GM19468 (cell line): ENCODE results near the gene RBM33.

Experiments
- ATAC-seq: cut with Tn5 transposase; IDR thresholded peaks from one replicate; pipeline ENCODE4 v1.9.1; 2021; ENCODE audit warnings: mild to moderate bottlenecking, moderate library complexity, moderate number of reproducible peaks; ENCODE audit not compliant: unreplicated experiment; ENCODE audit errors: extremely low read depth

RBM33 gene

DNA sequence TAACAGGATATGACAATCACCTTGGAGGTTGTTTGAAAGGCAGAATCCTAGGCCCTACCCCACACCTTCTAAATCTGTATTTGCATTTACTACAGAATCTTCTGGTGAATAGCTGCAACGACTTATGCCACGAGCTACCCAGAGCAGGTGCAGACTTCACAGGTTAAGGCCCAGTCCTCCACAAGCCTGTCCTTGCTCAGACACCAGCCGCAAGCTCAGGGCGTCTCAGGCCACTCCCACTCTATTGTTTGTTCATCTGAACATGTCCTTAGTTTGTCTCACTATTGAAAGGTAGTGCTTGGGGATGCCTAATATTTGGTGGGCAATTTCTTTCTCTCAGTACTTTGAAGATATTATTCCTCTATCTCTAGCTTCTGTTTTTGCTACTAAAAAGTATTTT is 18.9 kb upstream of the RBM33 start:
- no peak for ATAC-seq

DNA sequence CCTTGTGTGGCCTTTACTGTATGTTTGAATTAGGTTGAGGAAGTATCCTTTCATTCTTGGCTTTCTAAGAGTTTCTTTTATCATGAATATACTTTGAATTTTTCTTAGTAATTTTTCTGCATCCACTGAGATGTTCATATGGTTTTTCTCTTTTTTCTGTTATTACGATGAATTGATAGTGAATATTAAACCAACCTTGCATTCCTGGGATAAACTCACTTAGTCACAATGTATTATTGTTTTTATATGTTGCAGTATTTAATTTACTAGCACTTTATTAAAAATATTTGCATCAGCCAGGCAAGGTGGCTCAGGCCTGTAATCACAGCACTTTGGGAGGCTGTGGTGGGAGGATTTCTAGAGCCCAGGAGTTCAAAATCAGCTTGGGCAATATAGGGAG is 15.3 kb upstream of the RBM33 start:
- ATAC-seq: no peak

DNA sequence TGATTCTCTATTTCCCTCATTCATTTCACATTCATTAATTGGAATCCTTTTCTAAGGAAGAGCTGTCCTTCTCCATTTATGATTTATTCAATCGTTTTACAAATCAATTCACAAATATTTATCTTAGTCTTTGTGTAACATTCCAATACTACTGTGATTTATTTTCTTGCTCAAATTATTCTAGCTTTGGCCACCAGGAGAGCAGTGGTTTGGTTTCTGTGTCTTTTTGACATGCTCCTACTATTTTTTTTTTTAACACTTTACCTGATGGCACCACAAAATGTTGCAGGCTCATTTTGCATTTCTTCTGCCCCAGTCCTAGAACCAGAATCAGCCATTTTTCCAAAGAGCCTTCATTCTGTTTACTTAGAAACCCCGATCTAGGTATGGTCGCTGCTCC is 13.3 kb upstream of the RBM33 start:
- no peak for ATAC-seq

DNA sequence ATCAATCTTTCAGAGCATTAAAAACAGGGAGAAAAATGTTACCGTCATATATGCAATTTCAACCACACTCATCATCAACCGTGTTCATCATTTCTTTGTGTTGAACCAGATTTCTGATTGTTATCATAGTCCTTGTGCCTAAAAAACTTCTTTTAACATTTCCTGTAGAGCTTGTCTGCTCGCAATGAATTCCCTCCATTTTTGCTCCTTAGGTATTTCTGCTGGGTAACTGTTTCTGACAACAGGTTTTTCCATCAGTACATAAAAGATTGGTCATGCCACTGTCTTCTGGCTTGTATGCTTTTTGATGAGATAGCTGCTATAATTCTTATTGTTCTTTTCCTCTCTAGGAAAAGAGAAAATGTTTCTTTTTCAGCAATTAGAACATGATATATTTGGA is 8.6 kb upstream of the RBM33 start:
- ATAC-seq: no peak

DNA sequence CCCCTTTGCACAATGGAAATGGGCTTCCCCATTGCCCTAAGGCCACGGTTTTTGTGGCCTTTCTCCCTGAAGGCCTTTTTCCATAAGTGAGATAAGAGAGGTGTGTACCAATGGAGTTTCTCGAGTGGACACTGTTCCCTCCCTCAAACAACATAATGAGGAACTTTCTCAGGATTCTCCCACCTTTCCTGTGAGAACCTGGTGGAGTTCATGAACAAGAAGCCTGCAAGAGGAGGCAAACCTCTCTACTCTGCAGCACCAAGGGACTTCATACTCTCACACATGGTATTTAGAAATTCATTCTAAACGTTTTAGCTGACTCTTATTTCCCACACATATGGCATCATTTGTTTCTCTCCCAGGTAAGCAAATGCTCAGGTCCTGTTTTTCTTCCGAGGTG is 7.3 kb upstream of the RBM33 start:
- ATAC-seq: no peak

DNA sequence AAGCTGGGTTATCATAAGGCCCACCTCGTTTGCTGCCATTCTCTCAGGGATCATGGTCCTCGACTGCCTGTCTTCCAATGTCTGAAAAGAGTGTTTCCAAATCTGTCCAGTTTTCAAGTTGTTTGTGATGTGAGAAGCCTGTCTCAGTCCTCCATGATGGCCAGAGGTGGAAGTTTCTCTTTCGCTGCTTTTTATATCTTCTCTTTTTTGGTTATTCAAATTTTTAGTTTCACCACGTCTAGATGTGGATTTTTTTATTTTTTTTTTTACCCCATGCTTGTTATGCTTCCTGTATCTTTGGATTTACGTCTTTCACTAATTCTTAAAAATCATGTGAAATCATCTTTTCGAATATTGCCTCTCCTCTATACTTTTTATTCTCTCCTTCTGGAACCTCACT is 6.1 kb upstream of the RBM33 start:
- ATAC-seq: no peak

DNA sequence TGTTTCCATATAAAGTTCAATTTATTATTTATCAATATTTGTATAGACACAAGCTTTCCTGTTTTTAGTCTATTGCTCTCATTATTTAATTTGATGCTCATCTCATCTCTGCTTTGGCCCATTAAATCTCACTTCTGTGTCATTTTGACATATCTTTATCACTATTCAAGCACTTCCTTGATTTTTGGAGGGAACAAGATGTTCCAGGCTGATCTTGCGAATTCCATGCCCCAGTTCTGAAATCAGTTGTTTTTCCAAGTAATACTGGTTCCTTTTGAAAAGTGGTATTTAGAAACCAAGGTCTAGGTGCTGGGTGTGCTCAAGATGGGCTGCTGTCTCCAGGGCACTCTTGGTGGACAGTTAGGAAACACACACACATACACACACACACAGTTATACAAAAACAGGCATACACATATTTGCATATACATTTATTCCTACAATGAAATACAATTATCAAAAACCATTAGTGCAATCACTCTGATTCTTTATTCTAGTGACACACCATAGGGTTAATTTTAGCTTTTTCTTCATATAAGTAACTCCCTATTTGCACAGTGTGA is 4.4 kb upstream of the RBM33 start:
- ATAC-seq: no peak

DNA sequence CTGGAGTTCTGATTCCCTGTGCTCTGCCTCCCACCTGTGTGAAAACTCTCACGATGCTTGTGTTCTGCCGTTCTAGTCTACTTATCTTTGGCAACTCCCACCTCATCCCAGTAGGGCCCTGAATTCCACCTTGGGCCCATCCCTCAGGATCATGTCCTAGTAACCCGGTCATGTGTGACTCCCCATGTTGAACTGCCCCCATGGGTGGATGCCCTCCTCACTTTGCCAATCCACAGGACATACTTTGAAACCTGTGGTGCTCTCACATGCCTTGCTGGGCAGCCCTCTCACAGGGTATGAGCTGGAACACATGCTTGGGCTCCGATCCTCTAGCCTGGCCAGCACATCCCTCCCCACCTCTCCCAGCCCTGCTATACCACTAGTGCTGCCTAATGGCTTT is 3.8 kb upstream of the RBM33 start:
- no peak for ATAC-seq

DNA sequence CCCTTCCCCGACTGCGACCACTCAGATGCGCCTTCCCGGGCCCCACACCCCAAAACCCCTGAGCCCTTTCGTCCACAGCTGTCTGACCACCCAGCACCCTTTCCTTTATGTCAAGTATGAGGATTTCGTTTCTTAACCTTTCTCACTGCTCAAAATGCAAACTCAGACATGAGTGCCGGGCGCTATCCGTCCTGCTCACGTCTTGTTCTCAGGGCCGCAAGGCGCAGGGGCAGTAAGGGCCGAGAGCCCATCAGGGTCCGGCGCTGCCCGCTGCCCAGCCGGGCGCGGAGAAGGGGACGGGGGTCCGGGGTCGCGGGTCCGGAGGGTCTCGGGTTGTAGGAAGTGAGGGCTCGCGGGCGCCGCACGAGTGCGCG is 670 bp upstream of the RBM33 start:
- no peak for ATAC-seq

DNA sequence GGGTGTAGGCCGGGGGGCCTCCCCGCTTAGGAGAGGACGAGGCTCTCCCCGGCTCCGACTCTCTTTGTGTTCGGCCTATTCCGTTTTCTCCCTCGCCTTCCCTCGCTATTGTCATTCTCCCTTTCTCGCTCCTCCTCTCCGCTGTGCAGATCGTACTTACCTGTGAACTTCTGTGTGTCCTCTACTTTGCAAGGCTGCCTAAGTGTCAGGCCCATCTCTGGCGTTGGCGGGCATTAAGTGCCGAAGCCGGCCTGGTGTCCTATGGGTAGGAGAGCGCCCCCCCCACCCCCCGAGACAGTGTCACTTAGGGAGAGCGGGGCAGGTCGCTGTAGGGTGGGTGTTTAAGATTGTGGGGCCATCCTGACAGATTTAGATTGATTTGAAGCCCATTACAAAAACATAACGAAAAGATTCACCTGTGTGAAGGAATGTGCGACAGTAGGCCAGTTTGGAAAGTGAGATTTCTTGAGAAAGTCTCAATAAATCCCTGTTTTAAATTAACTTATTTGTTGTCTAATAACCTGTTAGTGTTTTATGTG is 579 bp downstream of the RBM33 start:
- peak; percentile 2 for ATAC-seq

DNA sequence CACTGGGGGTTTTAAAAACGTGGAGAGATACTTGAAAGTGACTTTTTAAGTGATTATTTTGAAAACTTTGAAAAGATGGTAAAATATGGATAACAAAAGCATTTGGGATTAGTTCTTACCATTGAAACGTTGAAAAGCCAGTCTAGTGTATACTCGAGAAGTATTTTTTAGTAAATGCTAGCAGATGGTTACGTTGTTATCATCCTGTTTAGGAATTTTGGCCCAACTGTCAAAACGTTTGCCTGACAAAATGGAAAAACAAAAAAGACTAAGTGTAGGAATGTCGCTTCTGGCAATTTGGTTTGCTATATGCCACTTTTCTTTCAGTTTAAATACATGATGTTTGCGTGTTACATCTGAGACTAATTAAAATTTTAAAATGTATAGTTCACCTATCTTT is 1.2 kb downstream of the RBM33 start:
- no peak for ATAC-seq

DNA sequence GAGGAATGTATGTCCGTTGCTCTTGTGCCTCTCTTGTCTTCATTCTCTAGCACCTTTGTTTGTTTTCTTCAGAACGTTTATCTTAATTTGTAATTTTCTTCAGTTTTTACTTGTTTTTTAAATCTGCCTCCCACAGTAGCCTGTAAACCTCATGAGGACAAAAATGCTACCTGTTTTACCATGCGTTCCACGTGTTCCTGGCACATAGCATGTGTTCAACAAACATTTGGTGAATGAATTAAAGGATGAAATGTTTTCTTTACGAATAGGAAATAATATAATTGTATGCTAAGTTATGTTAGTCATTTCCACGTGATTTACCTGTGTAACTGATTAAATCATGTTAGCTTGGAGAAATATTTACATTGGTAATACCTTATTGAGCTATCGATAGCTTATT is 2.2 kb downstream of the RBM33 start:
- ATAC-seq: no peak

DNA sequence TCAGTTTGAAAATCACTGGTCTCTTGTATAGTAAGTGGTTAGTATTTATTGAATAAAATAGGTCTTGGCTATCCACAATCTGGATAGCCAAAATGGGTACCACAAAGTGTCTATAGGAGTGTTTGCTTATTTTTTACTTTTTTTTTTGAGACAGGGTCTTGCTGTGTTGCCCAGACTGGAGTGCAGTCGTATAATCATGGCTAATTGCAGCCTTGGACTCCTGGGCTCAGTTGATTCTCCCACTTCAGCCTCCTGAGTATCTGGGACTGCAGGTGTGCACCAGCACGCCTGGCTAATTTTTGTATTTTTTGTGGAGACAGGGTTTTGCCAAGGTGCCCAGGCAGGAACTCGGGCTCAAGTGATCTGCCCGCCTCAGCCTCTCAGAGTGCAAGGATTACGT is 2.8 kb downstream of the RBM33 start:
- ATAC-seq: no peak

DNA sequence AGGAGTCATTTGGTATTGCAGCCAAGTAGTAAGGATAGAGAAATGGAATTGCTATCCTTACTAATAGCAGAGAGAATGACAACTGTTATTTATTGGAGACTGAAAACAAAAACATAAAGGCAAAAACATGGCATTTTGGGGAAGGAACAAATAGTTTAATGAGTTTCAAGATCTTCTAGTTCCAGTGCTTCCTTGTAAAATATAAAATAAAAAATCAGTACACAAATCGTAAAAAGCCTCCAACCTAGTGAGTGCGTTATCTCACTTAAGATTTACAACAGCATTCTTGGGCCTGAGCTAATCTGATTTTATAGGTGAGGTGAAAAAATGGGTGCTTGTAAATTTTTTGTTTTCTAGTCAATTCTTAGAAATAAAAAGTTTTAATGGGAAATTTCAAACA is 3.3 kb downstream of the RBM33 start:
- no peak for ATAC-seq

DNA sequence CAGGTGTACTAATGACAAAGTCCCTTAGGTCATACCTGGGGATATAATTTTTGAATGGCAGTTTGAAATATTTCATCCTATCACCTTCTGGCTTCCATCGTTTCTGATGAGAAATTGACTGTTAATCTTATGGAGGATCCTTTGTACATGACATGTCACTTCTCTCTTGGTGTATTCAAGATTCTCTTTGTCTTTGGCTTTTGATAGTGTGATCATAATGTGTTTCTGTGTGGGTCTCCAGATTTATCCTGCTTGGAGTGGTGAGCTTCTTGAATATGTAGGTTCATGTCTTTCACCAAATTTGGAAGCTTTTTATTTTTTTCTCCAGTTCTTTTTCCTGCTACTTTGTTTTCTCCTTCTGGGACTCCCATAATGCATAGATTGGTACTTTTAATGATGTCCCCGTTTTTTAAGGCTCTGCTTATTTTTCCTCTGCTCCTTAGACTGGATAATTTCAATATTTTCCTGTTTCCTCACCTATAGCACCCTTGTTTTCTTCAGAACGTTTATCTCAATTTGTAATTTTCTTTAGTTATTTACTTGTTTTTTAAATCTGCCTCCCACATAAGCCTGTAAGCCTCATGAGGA is 4.4 kb downstream of the RBM33 start:
- no peak for ATAC-seq

DNA sequence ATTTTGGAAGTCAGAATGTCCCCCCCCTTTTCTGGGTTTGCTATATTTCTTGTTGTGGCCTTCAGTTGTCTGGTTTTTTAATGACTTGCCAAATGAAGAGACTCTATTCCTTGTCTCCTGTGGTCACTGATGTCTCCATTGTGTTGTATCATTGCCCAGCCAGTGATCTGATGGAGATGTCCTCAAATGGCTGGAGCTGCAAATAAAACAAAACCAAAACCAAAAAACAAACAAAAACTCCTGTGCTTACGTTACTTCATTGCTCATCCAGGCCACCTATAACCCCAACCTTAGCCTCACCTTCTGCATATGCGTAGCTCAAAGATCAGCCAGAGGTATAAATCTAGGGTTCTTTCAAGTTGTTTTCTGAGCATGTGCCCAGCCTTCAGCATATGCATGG is 5.1 kb downstream of the RBM33 start:
- ATAC-seq: no peak

DNA sequence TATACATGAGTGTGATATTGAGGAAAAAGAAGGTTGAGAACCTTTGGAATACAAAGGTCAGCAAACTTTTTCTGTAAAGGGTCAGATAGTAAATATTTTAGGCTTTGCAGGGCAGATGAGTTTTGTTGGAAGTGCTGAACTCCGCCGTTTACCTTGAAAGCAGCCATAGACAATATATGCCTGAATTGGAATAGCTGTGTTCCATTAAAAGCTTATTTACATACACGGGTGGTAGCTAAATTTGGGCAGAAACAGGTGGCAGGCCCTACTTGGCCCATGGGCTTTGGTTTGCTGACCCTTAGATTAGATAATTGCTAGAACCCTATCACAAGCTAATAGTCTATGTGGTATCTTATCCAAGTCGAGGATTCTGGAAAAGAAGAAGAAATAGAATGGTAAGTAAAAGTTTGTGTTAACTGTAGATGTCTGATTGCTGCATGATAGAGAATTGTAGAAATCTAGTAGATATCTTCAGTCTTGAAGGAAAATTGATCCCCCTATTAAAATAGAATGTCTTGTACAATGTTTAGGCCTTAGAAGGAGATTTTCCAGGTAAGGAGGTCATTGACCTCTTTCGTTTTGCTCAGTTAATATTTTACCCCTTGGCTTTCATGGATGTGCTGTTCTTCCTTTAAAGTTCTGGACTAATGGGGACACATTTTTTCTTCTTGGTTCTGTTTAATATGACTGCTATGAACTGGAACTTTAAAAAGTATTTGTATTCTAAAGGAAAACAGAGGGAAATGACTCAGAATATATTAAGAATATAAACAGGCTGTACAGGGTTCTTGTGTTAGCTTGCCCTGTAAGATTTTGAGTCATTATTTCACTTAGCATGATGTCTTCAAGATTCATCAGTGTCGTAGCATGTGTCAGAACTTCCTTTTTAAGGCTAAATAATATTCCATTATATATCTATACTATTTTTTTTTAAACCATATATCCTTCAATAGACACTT is 8.0 kb downstream of the RBM33 start:
- no peak for ATAC-seq

DNA sequence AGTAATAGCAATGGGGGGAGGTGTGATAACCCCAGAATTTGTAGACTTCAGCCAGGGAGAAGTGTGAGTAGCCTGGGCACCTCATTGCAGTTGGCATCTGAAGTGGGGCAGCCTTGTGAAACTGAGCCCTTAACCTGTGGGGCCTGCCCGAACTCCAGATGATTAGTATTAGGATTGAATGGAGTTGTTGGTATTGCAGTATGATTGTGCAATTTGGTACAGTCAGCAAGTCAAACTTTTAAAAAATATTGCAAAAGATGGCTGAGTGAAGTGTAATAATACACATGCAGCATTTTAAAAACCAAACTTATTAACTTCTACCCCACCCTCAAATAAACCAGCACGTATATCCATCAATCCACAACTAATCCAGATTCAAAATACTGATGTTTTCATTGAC is 9.3 kb downstream of the RBM33 start:
- ATAC-seq: no peak

DNA sequence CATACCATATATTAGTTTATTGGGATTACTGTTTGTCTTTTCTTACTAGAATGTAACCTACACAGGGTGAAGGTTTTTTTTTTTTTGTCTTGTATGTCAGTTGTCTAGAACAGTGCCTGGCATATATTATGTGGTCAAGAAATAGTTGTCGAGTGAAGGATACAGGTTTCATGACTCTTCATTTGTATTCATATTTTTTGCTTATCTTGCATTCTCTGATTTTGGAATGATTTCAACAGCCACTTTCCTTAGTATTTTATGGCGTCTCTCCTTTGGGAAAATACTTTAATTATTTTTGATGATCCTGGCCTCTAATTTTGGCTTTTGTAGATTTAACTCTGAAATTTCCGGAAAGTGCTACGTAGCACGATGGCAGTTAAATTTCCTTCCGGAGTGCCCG is 12.4 kb downstream of the RBM33 start:
- no peak for ATAC-seq

DNA sequence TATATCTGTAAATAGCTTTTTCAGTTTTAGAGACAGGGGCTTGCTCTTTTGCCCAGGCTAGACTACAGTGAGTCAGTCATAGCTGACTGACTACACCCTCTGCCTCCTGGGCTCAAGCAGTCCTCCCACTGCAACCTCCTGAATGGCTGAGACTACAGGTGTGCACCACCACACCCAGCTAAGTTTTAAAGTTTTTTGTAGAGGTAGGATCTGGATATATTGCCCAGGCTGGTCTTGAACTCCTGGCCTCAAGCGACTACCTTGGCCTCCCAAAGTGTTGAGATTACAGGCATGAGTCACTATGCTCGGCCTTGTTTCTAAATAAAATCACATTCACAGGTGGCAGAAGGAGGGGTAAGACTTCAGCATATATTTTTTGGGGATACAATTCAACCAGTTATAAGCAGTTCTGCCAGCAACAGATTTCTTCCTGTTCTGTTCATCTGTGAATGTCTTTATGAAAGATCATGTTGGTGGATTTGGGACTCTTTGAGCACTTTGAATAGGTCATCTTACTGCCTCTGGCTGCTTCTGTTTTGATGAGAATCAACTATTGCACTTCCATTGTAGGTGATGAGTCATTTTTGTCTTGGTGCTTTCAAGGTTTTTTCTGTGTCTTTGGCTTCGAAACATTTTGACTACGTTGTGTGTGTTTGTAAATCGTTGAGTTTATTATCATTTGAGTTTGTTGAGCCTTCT is 15.7 kb downstream of the RBM33 start:
- ATAC-seq: peak; percentile 40

DNA sequence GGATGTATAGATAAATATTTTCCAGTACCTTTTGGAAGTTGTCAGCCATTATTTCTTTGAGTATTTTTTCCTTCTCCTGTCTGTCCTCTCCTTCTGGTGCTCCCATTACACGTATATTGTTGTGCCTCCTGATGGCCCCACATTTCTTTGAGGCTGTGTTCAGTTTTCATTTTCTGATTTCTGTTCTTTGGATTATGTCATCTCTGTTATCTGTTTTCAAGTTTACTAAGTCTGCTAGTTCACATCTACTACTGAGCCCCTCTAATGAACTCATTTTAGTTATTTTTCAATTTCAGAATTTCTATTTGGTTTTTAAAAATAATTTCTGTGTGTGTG is 16.3 kb downstream of the RBM33 start:
- peak; percentile 59 for ATAC-seq
